Adipocyte (in vitro differentiated cells): ENCODE results near the gene METTL2B.
"Not testable (repeated sequence)": the region's sequence is repeated elsewhere in the genome, so short reads cannot be mapped to it uniquely, and the experiment has no call there.

Experiments used
- DNase-seq: peaks from one replicate; pipeline ENCODE4 v3.0.0-alpha.2; 2015; ENCODE audit warnings: low read depth
- H3K27me3 ChIP-seq: replicated peaks from 2 replicates; pipeline ENCODE4 v1.7.0; 2013; ENCODE audit warnings: mild to moderate bottlenecking, low read length, moderate library complexity; ENCODE audit not compliant: control insufficient read depth, insufficient read depth
- H3K36me3 ChIP-seq: 2 replicates; pipeline ENCODE4 v1.7.0; 2013; ENCODE audit warnings: low read length, mild to moderate bottlenecking, moderate library complexity; ENCODE audit not compliant: control insufficient read depth, insufficient read depth, severe bottlenecking
- H3K4me1 ChIP-seq: 2 replicates; pipeline ENCODE4 v1.7.0; 2013; ENCODE audit warnings: mild to moderate bottlenecking, low read length, moderate library complexity; ENCODE audit not compliant: control insufficient read depth, insufficient read depth
- H3K4me3 ChIP-seq: 2 replicates; pipeline ENCODE4 v1.7.0; 2013; ENCODE audit warnings: mild to moderate bottlenecking, low read length, moderate library complexity
- H3K9ac ChIP-seq: 2 replicates; pipeline ENCODE4 v1.7.0; 2013; ENCODE audit warnings: mild to moderate bottlenecking, low read length, moderate library complexity
- H3K9me3 ChIP-seq: 2 replicates; pipeline ENCODE4 v1.7.0; 2013; ENCODE audit warnings: mild to moderate bottlenecking, low read length, moderate library complexity; ENCODE audit not compliant: control insufficient read depth

Gene METTL2B

GRCh38 chr7:128530121-128530854 lies 53.7 kb downstream of the METTL2B start:
- H3K27me3 ChIP-seq, H3K4me1 ChIP-seq, H3K9me3 ChIP-seq, H3K36me3 ChIP-seq: not testable (repeated sequence)
- peak; percentile 8 for DNase-seq
- Histone ChIP-seq H3K4me3 (peak overlapping the region; percentile 81), H3K9ac (peak overlapping the region; percentile 85)

DNA sequence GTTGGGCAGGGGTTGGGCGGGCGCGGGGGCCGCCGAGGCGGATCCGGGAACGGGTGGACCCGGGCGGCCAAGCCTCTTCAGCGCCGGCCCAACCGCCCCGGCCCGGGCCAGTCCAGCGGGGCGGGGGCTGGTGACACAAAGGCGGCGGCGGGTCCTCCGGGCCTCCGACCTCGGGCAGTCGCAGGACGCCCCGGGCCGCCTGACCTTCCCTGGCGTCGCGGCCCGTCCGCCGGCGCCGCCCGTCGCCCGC lies 54.2 kb downstream of the METTL2B start:
- Histone ChIP-seq H3K36me3 (peaks cover 7% of the 10 kb centered on the region), H3K9me3 (no peaks in the 10 kb centered on the region), H3K4me3 (peak overlapping the region; percentile 81), H3K27me3 (no peaks in the 10 kb centered on the region), H3K4me1 (peaks cover 7% of the 10 kb centered on the region), H3K9ac (peak overlapping the region; percentile 85)
- no peak for DNase-seq

DNA sequence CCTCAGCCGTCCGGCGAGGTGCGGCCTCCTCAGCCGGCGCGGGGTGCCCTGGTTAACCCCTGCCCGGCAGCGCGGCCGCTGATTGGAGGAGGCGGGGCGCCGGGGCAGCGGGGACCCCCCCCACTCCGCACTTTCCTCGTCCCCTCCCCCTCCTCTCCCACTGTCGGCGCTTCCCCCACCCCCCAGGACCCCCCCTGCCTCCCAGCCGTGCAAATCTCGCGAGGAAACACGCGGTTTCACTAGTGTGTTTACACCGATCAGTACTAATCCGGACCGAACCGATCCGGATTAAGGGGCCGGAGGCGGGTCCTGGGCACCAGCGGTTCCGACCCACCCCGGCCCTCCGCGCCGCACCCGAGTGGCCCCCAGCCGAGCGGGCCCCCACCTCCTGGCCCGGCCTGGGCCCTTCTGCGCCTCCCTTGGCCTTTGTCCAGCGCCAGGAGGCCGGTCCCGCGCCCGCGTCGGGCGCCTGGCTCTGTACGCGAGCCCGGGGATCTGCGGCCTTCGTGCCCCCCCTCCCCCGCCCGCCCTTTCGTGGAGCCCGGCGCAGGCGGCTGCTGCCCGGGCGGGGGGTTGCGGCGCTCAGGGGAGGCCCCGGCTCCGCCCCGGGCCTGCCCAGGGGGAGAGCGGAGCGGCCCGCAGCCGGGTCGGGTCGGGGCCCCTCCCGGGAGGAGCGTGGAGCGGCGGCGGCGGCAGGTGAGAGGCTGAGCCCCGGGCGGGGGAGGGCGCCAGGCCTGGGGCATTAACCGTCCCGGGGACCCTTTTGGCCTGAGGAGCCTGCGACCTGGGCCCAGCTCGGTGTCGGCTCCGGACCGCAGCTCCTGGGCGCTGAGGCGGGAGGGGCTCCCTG lies 54.8 kb downstream of the METTL2B start:
- H3K9me3 ChIP-seq, H3K27me3 ChIP-seq, H3K36me3 ChIP-seq, H3K4me1 ChIP-seq: not testable (repeated sequence)
- H3K9ac ChIP-seq, result peak overlapping the region; percentile 95
- DNase-seq, result peak; percentile 94
- H3K4me3 ChIP-seq, result peak overlapping the region; percentile 87

DNA sequence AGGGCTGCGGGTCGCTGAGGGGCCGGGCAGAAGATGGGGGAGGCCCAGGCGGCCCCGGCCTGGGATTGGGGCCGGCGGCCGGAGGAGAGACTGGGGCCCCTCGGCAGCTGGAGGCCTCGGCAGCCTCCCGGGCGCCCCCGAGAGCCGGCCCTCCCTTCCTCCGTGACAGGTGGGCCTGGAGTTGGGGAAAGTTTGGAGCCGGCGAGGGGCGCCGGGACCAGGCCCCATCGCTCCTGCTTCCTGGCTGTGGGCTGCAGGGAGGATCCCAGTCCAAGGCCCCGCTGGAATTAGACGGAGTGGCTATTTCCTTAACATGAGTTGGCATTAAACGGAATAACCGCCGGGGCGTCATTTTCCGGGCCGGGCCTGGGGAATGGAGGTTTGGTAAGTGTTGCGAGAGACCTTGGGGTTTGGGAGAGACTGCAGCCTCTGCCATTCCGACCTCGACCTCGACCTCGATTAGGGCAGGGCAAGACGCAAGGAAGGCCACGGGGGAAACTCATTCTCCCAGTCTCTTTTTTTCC lies 55.5 kb downstream of the METTL2B start:
- H3K4me3 ChIP-seq, result peak overlapping the region; percentile 87
- H3K9me3 ChIP-seq, H3K27me3 ChIP-seq, H3K4me1 ChIP-seq, H3K36me3 ChIP-seq: not testable (repeated sequence)
- peak overlapping the region; percentile 95 for H3K9ac ChIP-seq
- DNase-seq, result peak; percentile 47

GRCh38 chr7:128532956-128533355 lies 56.4 kb downstream of the METTL2B start:
- peak; percentile 23 for DNase-seq
- Histone ChIP-seq H3K4me3 (peak overlapping the region; percentile 87), H3K9ac (peak overlapping the region; percentile 95), H3K4me1 (peaks cover 13% of the 10 kb centered on the region)
- H3K9me3 ChIP-seq, H3K27me3 ChIP-seq, H3K36me3 ChIP-seq: not testable (repeated sequence)

- H3K4me3 ChIP-seq, H3K9ac ChIP-seq, H3K9me3 ChIP-seq, H3K27me3 ChIP-seq: not testable (repeated sequence)
- Histone ChIP-seq H3K4me1 (peaks cover 14% of the 10 kb centered on the region), H3K36me3 (peaks cover 29% of the 10 kb centered on the region)
- peak; percentile 50 for DNase-seq
Observed at GRCh38 chr7:128537410-128537809, 60.9 kb downstream of the METTL2B start.

GRCh38 chr7:128542530-128542929 lies 66.0 kb downstream of the METTL2B start:
- H3K27me3 ChIP-seq, H3K9ac ChIP-seq, DNase-seq, H3K9me3 ChIP-seq, H3K4me3 ChIP-seq, H3K4me1 ChIP-seq: not testable (repeated sequence)
- H3K36me3 ChIP-seq, result peaks cover 50% of the 10 kb centered on the region

DNA sequence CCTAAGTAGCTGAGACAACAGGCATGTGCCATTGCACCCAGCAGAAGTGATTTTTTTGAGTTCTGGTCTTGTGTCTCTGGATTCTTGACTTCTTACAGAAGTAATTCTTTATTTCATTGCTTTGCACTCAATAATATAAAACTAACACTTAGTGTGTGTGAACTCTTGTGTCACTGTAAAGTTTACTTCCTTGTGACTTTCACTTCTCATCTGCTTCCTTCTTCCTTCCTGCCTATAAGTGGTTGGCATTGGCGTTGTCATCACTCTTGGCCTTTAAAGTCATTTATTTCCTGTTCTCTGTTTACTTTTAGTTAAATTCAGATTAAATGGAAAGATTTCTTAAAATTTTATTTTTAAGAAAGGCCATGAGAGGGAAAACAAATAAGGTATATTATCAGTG lies 66.8 kb downstream of the METTL2B start:
- H3K36me3 ChIP-seq, result peaks cover 57% of the 10 kb centered on the region
- H3K9me3 ChIP-seq, DNase-seq, H3K4me3 ChIP-seq, H3K9ac ChIP-seq, H3K4me1 ChIP-seq, H3K27me3 ChIP-seq: not testable (repeated sequence)

DNA sequence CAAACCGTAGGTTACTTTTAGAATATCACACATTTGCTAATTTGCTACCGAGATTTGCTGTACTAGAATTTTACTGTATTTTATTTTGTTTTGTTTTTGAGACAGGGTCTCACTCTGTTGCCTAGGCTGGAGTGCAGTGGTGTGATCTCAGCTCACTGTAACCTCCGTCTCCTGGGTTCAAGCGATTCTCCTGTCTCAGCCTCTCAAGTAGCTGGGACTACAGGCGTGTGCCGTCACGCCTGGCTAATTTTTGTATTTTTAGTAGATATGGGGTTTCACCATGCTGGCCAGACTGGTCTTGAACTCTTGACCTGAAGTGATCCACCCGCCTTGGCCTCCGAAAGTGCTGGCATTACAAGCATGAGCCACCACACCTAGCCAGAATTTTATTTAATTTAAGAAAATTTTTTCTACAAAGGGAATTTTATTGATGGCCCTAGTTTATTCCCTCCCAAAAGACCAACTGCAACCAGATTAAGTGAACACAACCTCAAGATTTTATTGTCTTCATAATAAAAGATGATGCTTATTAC lies 69.8 kb downstream of the METTL2B start:
- not testable (repeated sequence) for H3K4me1 ChIP-seq, H3K9me3 ChIP-seq, H3K9ac ChIP-seq, H3K4me3 ChIP-seq, DNase-seq, H3K27me3 ChIP-seq
- H3K36me3 ChIP-seq, result peaks cover 46% of the 10 kb centered on the region

- Histone ChIP-seq H3K4me3 (no peak overlapping the region), H3K27me3 (no peaks in the 10 kb centered on the region), H3K36me3 (peaks cover 20% of the 10 kb centered on the region), H3K9ac (no peak overlapping the region), H3K4me1 (no peaks in the 10 kb centered on the region), H3K9me3 (no peaks in the 10 kb centered on the region)
- no peak for DNase-seq
Observed at GRCh38 chr7:128550920-128551319, 74.4 kb downstream of the METTL2B start.

DNA sequence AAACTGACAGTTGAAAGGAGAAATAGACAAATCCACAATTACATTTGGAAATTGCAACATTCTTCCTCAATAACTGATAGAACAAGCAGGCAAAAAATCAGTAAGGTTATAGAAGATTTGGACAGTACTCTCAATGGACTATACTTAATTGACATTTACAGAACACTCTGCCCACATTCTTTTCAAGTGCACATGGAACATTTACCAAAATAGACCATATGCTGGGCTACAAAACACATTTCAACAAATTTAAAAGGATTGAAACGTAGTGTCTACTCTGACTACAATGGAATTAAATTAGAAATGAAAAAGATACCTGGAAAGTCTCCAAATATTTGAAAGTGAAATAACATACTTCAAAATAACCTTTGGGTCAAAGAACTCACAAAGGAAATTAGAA lies 77.8 kb downstream of the METTL2B start:
- H3K36me3 ChIP-seq, H3K27me3 ChIP-seq, H3K9ac ChIP-seq, H3K4me3 ChIP-seq, DNase-seq, H3K4me1 ChIP-seq, H3K9me3 ChIP-seq: not testable (repeated sequence)
